HUES6 (cell line): ENCODE measurements around the gene UBE2V1.

Experiments
- H3K27ac ChIP-seq: 2 replicates; pipeline ENCODE4 v1.7.0; 2013; ENCODE audit warnings: low read depth, mild to moderate bottlenecking, low read length, inconsistent platforms
- H3K27me3 ChIP-seq: 2 replicates; pipeline ENCODE4 v1.6.1; 2013; ENCODE audit warnings: low read length; ENCODE audit not compliant: control insufficient read depth, insufficient read depth
- H3K36me3 ChIP-seq: 2 replicates; pipeline ENCODE4 v1.6.1; 2013; ENCODE audit warnings: low read length; ENCODE audit not compliant: control insufficient read depth, insufficient read depth
- H3K4me1 ChIP-seq: 2 replicates; pipeline ENCODE4 v1.6.1; 2013; ENCODE audit warnings: low read length; ENCODE audit not compliant: control insufficient read depth, insufficient read depth
- H3K4me3 ChIP-seq: 2 replicates; pipeline ENCODE4 v1.5.1; 2013; ENCODE audit warnings: low read depth, low read length
- H3K9ac ChIP-seq: one replicate; pipeline ENCODE4 v1.6.1; 2013; ENCODE audit warnings: mild to moderate bottlenecking, low read length
- H3K9me3 ChIP-seq: 2 replicates; pipeline ENCODE4 v1.6.1; 2013; ENCODE audit warnings: low read depth, low read length; ENCODE audit not compliant: control insufficient read depth, insufficient read depth

Gene UBE2V1

DNA sequence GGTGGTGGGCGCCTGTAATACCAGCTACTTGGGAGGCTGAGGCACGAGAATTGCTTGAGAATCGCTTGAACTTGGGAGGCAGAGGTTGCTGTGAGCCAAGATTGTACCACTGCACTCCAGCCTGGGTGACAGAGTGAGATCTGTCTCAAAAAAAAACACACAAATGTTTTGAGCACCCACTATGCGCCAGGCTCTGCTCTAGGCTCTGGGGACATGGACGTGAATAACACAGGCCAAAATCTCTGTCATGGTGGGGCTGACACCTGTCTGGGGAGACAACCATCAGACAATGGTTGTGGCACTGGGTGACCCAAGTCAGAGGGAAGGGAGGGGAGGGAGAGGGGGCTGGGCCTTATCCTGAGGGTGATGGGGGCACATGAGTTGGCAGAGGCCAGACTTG, 62.7 kb downstream of the UBE2V1 start:
- H3K4me1 ChIP-seq, result peaks cover 15% of the 10 kb centered on the region; the same call in 1 of the 2 replicates
- H3K27me3 ChIP-seq, result no peaks in the 10 kb centered on the region
- no peaks in the 10 kb centered on the region for H3K36me3 ChIP-seq
- no peak overlapping the region for H3K9ac ChIP-seq
- H3K4me3 ChIP-seq, result no peak overlapping the region
- no peaks in the 10 kb centered on the region for H3K9me3 ChIP-seq
- no peak overlapping the region for H3K27ac ChIP-seq

DNA sequence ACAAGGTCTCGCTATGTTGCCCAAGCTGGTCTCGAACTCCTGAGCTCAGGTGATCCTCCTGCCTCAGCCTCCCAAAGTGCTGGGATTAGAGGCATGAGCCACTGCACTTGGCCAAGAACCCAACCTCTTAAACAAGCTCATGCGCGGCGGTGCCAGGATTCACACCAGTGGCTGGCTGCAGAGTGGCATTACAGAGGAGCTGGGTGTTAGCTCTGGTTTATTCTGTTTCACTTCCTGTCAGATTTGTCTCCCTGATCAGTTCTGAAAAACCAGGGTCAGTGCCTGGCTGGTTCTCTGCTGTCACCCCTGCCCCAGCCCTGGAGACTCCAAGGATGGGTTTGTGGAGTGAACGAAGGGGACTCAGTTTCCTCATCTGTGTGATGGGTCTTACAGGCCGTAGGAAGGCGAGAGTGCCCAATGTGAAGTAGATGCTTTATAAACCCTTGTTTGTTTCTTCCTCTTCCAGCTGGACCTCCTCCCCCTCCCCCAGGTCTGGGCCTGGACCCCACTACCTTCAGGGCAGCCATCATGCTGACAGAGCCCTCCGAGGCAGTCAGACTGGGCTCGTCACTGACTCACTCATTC, 63.4 kb downstream of the UBE2V1 start:
- Histone ChIP-seq H3K9me3 (no peaks in the 10 kb centered on the region), H3K27ac (no peak overlapping the region), H3K27me3 (no peaks in the 10 kb centered on the region), H3K4me1 (peaks cover 13% of the 10 kb centered on the region; the same call in 1 of the 2 replicates), H3K9ac (no peak overlapping the region), H3K4me3 (no peak overlapping the region), H3K36me3 (no peaks in the 10 kb centered on the region)

DNA sequence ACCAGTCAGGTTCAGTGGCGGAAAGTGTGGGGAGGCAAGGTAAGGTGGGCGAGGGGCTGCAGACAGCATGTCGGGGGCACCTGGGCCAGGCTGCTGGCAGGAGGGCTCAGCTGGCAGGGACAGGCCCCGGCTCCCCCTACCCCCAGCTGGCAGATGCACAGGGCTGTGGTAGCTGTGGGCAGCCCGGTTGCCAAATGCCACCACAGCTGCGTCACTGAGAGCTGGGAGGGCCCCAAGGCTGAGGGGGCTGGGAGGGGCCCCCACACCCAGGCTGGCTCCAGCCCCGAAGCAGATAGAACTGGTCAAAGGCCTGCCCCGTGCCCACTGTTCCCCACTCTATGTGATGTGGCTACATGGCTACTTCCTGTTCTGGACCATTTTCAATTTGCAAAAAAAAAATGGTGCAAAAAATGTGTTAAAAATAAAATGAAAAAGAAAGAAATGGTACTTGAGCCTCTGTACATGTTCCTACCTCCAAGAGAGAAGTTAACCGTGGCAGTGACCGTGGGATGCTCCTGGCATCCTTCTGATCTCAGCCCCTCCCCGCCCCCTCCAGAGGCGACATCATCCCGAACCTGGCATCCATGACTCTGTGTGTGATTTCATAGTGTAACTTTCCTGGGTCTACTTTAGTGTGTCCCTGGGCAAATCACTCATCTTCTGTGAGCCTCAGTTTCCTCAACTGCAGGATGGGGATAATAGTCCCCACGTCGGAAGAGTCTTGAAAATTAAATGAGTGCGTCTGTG, 64.4 kb downstream of the UBE2V1 start:
- no peaks in the 10 kb centered on the region for H3K9me3 ChIP-seq
- no peak overlapping the region for H3K27ac ChIP-seq
- peaks cover 14% of the 10 kb centered on the region; the same call in 1 of the 2 replicates for H3K4me1 ChIP-seq
- H3K9ac ChIP-seq, result no peak overlapping the region
- H3K27me3 ChIP-seq, result no peaks in the 10 kb centered on the region
- H3K36me3 ChIP-seq, result no peaks in the 10 kb centered on the region
- H3K4me3 ChIP-seq, result no peak overlapping the region

DNA sequence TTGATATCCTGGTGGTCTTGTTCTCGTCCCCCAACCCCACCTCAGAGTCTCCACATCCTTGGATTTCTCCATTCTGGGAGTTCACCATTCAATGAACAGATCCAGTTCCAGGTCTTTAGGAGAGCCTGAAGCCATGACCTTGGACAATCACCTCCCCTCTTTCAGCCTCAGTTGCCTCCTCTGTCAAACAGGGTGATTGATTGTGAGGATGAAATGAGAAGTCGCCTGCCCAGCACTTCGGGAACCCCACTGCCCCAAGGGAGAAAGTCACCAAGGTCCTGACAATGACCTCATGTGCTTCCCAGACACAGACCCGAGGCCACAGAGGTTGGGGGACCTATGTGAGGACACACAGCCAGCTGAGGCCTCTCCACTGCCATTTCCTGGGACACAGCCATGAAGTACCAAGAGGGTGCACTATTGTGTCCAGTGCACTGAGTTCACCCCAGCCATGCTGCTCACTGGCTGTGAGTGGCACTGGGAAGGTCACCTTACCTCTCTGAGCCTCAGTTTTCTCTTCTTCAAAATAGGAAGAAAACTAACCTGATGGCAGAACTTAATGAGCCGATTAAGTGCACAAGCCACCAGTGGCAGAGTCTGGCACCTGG, 68.5 kb downstream of the UBE2V1 start:
- Histone ChIP-seq H3K27ac (no peak overlapping the region), H3K4me3 (no peak overlapping the region), H3K27me3 (no peaks in the 10 kb centered on the region), H3K9ac (no peak overlapping the region), H3K4me1 (peaks cover 32% of the 10 kb centered on the region), H3K36me3 (no peaks in the 10 kb centered on the region), H3K9me3 (no peaks in the 10 kb centered on the region)

DNA sequence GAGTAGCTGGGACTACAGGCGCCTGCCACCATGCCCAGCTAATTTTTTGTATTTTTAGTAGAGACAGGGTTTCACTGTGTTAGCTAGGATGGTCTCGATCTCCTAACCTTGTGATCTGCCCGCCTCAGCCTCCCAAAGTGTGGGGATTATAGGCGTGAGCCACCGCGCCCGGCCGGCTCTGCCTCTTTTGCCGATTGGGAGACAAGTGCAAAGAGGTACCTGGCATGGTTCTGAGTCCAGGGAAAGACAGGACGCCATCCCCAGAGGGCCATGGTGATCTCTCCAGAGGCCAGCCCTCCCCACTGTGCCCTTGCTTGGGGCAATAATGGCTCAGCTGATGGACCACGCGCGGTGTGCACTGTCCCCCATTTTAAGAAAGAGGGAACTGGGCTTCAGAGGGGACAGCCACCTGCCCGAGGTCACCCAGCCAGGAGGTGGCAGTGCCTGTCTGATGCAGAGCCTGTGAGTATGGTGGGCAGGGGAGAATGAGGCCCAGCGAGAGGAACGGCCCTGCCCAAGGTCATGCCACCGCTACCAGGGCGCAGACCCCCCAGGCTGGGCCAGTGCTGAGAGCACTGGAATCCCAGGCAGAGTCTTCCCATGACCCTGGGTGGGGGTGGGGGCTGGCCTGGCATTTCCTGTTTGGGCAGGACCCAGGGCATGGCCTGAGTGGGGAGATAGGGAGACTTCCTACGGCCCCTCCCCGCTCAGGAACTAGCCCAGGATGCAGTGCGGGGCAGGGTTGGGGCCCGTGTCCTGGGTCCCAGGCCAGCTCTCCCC, 69.2 kb downstream of the UBE2V1 start:
- no peak overlapping the region for H3K27ac ChIP-seq
- H3K9ac ChIP-seq, result no peak overlapping the region

DNA sequence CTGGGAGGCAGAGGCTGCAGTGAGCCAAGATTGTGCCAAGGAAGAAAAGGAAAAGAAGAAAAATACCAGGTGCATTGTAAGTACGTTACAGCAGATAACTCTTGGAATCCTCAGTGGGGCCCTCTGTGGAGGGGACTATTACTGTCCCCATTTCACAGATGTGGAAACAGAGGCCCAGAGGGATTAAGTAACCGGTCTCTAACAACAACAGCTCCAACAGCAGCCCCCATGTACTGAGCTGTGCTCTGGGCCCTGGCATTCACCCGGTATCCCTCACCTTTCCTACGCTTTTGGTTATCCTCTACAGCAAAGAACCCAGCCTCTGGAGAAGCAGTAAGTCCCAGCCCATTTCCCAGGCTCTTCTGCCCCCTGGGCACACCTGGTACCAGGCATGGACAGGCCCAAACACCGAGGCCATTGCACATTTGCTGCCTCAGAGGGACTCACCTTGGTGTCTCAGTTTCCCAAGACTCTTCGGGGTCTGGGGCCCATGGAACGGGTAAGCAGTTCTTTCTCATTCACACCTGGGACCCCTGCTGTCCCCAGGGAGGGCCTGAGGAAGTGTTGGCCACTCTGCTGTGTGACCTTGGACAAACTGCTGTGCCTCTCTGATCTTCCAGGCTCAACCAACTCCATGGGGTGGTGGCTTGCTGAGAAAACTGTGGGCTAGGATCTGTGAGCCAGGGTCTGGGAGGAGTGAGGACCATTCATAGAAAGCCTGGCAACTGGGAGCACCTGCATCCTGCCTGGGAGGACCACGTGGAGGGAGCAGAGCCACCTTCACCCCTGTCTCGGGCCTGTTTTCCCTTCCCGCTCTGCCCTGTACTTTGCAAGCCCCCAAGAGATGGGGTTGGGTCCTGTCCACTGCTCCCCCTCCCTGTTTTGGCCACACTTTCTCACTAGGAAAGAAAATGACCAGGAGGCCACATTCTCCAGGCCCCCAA, 70.3 kb downstream of the UBE2V1 start:
- Histone ChIP-seq H3K9me3 (no peaks in the 10 kb centered on the region), H3K27me3 (no peaks in the 10 kb centered on the region), H3K4me1 (peaks cover 39% of the 10 kb centered on the region), H3K36me3 (no peaks in the 10 kb centered on the region), H3K27ac (no peak overlapping the region), H3K4me3 (no peak overlapping the region), H3K9ac (no peak overlapping the region)

More for the DNA sequence above, 69.2 kb downstream of the UBE2V1 start:
- H3K27me3 ChIP-seq, result no peaks in the 10 kb centered on the region
- H3K4me1 ChIP-seq, result peaks cover 34% of the 10 kb centered on the region
- no peak overlapping the region for H3K4me3 ChIP-seq
- no peaks in the 10 kb centered on the region for H3K9me3 ChIP-seq
- no peaks in the 10 kb centered on the region for H3K36me3 ChIP-seq

DNA sequence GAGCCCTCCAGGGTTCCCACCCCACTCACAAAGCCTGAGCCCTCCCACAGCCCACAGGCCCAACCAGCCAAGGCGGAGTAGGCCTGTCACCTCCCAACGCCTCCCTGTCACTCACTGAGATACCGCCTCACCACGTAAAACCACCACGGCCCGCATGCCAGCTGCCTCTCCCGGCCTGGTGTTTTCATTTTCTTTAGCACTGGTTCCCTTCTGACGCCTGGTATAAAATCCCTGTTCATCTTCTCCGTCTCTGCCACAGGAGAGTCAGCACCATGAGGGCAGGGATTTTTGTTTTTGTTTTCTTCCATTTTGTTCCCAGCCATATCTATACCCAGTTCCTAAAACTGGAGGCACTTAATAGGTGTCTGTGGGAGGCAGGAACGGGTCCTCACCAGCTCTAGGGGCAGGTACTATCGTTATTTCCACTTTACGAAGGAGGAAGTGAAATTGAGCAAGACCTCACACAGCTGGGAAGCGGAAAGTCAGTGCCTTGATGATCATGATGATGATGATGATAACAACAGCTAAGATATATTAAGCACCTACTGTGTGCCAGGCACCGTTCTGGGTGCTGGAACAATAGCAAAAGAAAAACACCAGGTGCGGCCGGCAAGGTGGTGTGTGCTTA, 71.6 kb downstream of the UBE2V1 start:
- no peak overlapping the region for H3K9ac ChIP-seq
- H3K4me1 ChIP-seq, result peaks cover 34% of the 10 kb centered on the region
- no peak overlapping the region for H3K4me3 ChIP-seq
- H3K9me3 ChIP-seq, result no peaks in the 10 kb centered on the region
- no peaks in the 10 kb centered on the region for H3K36me3 ChIP-seq
- H3K27ac ChIP-seq, result no peak overlapping the region
- H3K27me3 ChIP-seq, result no peaks in the 10 kb centered on the region

DNA sequence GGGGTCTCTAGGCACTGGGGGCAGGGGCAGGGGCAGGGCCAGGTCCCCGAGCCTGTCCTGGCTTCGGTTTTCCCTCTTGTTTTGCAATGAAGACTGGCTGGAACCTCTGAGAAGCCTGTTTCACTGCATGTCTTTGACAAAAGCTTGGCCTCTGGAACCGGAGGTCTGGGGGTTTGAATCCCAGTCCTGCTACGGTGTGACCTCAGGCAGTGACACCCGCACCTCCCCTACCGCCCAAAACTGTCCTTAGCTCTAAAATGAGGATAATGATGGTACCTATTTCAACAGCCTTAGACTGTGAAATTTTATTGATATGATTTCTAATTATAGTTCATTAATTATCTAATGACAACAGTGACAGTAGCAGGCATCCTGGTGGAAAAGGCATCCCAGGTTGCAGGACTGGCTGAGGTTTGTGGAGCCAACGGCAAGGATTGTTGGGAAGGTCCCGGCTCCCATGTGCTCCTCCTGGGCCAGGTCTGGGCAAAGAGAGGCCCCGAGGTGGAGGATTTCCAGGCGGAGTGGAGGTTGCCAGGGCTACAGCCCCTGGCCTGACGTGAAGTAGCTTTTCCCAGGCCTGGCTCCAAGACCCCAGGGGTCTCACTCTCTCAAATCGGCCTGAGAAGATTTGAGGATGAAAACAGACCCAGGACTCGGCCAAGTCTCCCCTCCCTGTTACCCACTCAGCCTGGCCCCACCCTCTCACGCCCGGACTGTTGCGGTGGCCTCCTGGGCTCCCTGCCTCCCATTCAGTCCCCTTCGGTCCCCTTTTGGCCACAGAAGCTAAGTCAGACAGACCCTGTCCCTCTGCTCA, 72.3 kb downstream of the UBE2V1 start:
- no peak overlapping the region for H3K4me3 ChIP-seq
- peak overlapping the region; percentile 52 for H3K9ac ChIP-seq
- H3K9me3 ChIP-seq, result no peaks in the 10 kb centered on the region
- H3K27me3 ChIP-seq, result no peaks in the 10 kb centered on the region
- H3K4me1 ChIP-seq, result peaks cover 34% of the 10 kb centered on the region
- no peaks in the 10 kb centered on the region for H3K36me3 ChIP-seq
- H3K27ac ChIP-seq, result peak overlapping the region; percentile 43; the same call in 1 of the 2 replicates

DNA sequence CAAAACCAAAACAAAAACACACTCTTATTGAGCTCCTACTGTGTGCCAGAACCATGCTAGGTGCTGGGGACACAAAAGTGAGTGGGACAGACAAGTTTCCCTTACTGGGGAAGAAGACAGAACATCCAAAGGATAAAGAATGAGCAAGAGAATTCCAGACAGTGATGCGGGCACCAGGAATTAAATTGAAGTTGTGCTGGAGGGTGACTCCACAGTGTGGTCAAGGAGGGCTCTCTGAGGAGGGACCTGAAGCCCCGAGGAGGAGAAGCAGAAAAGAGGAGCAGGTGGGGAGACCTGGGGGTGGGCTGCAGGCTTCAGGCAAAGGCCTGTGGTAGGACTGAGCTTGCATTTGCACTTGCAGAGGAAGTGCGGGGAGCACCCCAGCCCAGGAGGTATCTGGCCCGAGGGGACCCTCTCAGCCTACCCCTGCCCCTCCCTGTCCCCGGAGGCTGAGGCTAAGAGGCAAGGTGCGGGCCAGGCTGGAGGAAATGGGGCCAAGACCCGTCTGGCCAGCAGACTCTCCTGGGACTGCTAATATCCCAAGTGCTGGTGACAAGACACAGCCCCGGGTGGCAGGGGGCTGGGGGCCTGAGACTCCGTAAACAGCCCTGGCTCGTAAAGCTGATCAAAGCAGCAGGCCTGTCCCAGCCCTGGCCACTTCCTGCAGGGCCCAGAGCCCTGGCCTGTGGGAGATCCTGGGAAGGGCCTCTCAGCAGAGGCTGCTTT, 73.1 kb downstream of the UBE2V1 start:
- Histone ChIP-seq H3K4me1 (peaks cover 36% of the 10 kb centered on the region), H3K27me3 (no peaks in the 10 kb centered on the region), H3K9ac (peak overlapping the region; percentile 52), H3K36me3 (no peaks in the 10 kb centered on the region), H3K9me3 (no peaks in the 10 kb centered on the region), H3K27ac (peak overlapping the region; percentile 43; the same call in 1 of the 2 replicates), H3K4me3 (no peak overlapping the region)
